Measurements from ENCODE around the gene ANKDD1B.

Gene ANKDD1B

GRCh38 chr5:75626959-75627358 lies 15.7 kb downstream of the ANKDD1B start:
- intact Hi-C loops (cut with DNase I; ENCODE audit: low total_unique reads) = no loop called here
- TF ChIP-seq, protein P1, sequence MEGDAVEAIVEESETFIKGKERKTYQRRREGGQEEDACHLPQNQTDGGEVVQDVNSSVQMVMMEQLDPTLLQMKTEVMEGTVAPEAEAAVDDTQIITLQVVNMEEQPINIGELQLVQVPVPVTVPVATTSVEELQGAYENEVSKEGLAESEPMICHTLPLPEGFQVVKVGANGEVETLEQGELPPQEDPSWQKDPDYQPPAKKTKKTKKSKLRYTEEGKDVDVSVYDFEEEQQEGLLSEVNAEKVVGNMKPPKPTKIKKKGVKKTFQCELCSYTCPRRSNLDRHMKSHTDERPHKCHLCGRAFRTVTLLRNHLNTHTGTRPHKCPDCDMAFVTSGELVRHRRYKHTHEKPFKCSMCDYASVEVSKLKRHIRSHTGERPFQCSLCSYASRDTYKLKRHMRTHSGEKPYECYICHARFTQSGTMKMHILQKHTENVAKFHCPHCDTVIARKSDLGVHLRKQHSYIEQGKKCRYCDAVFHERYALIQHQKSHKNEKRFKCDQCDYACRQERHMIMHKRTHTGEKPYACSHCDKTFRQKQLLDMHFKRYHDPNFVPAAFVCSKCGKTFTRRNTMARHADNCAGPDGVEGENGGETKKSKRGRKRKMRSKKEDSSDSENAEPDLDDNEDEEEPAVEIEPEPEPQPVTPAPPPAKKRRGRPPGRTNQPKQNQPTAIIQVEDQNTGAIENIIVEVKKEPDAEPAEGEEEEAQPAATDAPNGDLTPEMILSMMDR (IDR thresholded peaks at IDR 0.05) = no peak
- H3K27me3 ChIP-seq = no peaks in the 10 kb centered on the region

DNA sequence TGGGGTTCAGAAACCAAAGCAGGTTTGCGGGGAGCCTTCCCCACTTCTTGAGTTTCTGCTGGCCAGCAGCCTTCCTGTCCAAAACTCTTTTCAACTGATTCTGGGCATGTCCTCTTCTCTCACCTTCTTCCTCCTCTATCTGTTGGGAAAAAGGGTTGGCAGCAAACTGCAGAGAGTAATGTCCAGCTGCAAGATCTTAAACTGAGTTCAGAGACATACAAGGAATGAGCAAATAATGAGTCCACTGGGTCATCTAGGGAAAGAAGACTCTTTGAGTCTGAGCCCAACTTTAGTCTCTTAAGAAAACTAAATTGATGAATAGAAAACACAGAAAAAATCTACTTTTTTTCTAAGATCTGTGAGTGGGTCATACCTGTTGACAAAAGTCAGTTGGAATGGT lies 16.5 kb downstream of the ANKDD1B start:
- Histone ChIP-seq H3K9me3 (no peaks in the 10 kb centered on the region), H3K4me1 (peaks cover 0 to 11% (median 4%) of the 10 kb centered on the region in 4 donors), H3K27ac (no peak overlapping the region), H3K36me3 (no peaks in the 10 kb centered on the region), H3K27me3 (no peaks in the 10 kb centered on the region), H3K4me3 (no peak overlapping the region)
- TF ChIP-seq, protein P1 (IDR thresholded peaks at IDR 0.05) = no peak
- intact Hi-C loops (cut with DNase I; ENCODE audit: low total_unique reads) = no loop called here
- no peak for DNase-seq

More at GRCh38 chr5:75626959-75627358, 15.7 kb downstream of the ANKDD1B start:
- Histone ChIP-seq H3K27ac (no peak overlapping the region), H3K4me1 (peaks cover 0 to 11% (median 4%) of the 10 kb centered on the region in 4 donors), H3K36me3 (no peaks in the 10 kb centered on the region), H3K4me3 (no peak overlapping the region), H3K9me3 (no peaks in the 10 kb centered on the region)
- no peak for DNase-seq

DNA sequence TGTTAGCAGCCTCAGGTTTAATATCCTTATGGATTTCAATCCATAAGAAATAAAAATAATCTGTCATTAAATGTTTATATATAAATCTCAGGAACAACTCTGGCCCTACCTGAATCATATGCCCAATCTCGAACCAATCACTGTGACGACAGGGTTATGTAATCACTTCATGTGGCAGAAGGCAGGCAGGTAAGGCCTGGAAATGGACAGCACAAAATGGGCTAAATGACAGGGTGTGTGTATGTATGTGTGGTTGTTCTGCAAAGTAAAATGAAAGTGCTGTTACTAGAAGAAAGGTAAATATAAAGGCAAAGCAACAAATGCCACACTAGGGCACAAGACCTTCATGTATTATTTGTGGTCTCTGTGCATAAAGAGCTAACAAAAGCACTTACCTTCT lies 19.6 kb downstream of the ANKDD1B start:
- H3K4me1 ChIP-seq = no peaks in the 10 kb centered on the region
- TF ChIP-seq, protein P1 (IDR thresholded peaks at IDR 0.05) = no peak
- no peaks in the 10 kb centered on the region for H3K27me3 ChIP-seq
- DNase-seq = no peak
- intact Hi-C loops (cut with DNase I; ENCODE audit: low total_unique reads) = no loop called here
- H3K36me3 ChIP-seq = no peaks in the 10 kb centered on the region
- H3K27ac ChIP-seq = no peak overlapping the region
- no peaks in the 10 kb centered on the region for H3K9me3 ChIP-seq
- no peak overlapping the region for H3K4me3 ChIP-seq

DNA sequence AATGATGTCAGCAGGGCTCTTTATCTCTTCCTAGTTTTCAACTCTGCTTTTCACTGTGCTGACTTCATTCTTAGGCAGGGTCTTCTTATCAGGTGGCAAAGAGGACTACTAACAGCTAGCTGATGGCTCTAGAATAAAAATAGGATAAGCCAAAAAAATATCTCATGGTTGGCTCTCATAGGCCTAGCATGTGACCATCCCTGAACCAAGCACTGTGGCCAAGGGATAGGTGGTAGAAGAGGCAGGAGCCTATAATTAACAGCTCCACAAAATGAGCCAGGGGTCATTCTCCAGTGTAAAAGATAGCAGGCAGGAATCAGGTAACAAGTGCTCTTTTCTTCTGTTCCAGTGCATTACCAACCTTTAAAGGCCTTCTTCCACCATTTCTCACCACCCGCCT lies 21.1 kb downstream of the ANKDD1B start:
- Histone ChIP-seq H3K27me3 (no peaks in the 10 kb centered on the region), H3K36me3 (no peaks in the 10 kb centered on the region), H3K4me3 (no peak overlapping the region), H3K4me1 (no peaks in the 10 kb centered on the region), H3K27ac (no peak overlapping the region), H3K9me3 (no peaks in the 10 kb centered on the region)
- intact Hi-C loops (cut with DNase I; ENCODE audit: low total_unique reads) = no loop called here
- TF ChIP-seq, protein P1 (IDR thresholded peaks at IDR 0.05) = no peak
- DNase-seq = no peak

GRCh38 chr5:75637949-75638348 lies 26.7 kb downstream of the ANKDD1B start:
- intact Hi-C loops (cut with DNase I; ENCODE audit: low total_unique reads) = no loop called here
- DNase-seq = no peak
- Histone ChIP-seq H3K4me3 (no peak overlapping the region), H3K27me3 (no peaks in the 10 kb centered on the region), H3K36me3 (no peaks in the 10 kb centered on the region), H3K4me1 (no peaks in the 10 kb centered on the region), H3K27ac (no peak overlapping the region), H3K9me3 (no peaks in the 10 kb centered on the region)
- TF ChIP-seq, protein P1 (IDR thresholded peaks at IDR 0.05) = no peak
